K562 (cell line): ENCODE measurements around the gene HEG1.

ENCODE experiments used
- ATF2 ChIP-seq: sonication (generic); formaldehyde crosslinking; IDR thresholded peaks from 2 replicates; pipeline ENCODE4 v1.8.1; 2022; ENCODE audit warnings: missing genetic modification reagents
- CBX1 ChIP-seq: sonication (generic); IDR thresholded peaks from 2 replicates; pipeline ENCODE4 v1.6.1; 2016; ENCODE audit warnings: antibody characterized with exemption, low read depth, mild to moderate bottlenecking
- POLR3G ChIP-seq: IDR thresholded peaks from 2 replicates; pipeline ENCODE4 v1.6.1; 2011; ENCODE audit not compliant: insufficient read length, insufficient replicate concordance; ENCODE audit errors: extremely low read depth
- TBL1XR1 ChIP-seq, 2 experiments: IDR thresholded peaks; 2 replicates each; pipeline ENCODE4 v1.6.1; 2012; ENCODE audit warnings: improper control_type of control experiment in 2 of 2, low read length in 2 of 2, mild to moderate bottlenecking in 1 of 2
- ZEB2 ChIP-seq: fragments of 450-650 bp; IDR thresholded peaks from 2 replicates; pipeline ENCODE4 v1.6.1; 2016
- ZNF76 ChIP-seq: fragments of 250-450 bp; sonication (Bioruptor Pico); IDR thresholded peaks from 2 replicates; pipeline ENCODE4 v1.4.0; 2020; ENCODE audit warnings: mild to moderate bottlenecking, moderate library complexity, borderline replicate concordance
- TF ChIP-seq, protein P1 (sequence below): sonication (generic); formaldehyde crosslinking; IDR thresholded peaks from 2 replicates; pipeline ENCODE4 v1.9.0; 2022; ENCODE audit warnings: mild to moderate bottlenecking, missing genetic modification reagents
- TF ChIP-seq, protein P2 (sequence below), 3 experiments: IDR thresholded peaks in 2 of 3; conservative IDR thresholded peaks in 1 of 3; 2 replicates each; pipeline ENCODE4 v1.5.1; 2011 to 2012; ENCODE audit warnings: low read length in 3 of 3, mild to moderate bottlenecking in 3 of 3, control low read depth in 2 of 3, improper control_type of control experiment in 1 of 3, inconsistent platforms in 1 of 3, low read depth in 1 of 3, mixed read lengths in 1 of 3, moderate library complexity in 1 of 3; ENCODE audit not compliant: insufficient read depth in 2 of 3
- TF ChIP-seq, protein P3 (sequence below): sonication (generic); formaldehyde crosslinking; IDR thresholded peaks from 2 replicates; pipeline ENCODE4 v1.9.0; 2022; ENCODE audit warnings: mild to moderate bottlenecking, missing genetic modification reagents

DNA sequence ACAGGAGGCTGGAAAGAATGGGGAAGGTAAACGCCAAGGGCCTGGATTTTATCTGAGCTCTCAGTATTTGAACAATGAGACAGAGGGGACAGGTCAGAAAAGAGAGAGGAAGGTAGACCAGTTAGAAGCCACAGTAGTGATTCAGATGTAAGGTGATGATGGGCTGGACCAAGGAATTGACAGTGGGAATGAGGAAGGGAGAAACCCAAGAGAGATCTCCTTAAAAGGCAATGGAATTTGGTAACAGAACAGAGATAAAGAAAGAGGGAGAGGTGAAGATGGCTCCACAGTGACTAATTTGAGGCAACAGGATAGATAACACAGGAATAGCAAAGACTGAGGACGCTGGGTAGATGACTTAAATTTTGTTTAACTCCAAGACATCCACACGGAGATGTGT is 11.4 kb upstream of the HEG1 start:
- TF ChIP-seq, protein P1, sequence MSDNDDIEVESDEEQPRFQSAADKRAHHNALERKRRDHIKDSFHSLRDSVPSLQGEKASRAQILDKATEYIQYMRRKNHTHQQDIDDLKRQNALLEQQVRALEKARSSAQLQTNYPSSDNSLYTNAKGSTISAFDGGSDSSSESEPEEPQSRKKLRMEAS (CRISPR knock-in tag) = no peak
- TF ChIP-seq POLR3G = no peak
- TF ChIP-seq ZNF76 = no peak
- TF ChIP-seq ZEB2 = no peak
- TF ChIP-seq, protein P2, sequence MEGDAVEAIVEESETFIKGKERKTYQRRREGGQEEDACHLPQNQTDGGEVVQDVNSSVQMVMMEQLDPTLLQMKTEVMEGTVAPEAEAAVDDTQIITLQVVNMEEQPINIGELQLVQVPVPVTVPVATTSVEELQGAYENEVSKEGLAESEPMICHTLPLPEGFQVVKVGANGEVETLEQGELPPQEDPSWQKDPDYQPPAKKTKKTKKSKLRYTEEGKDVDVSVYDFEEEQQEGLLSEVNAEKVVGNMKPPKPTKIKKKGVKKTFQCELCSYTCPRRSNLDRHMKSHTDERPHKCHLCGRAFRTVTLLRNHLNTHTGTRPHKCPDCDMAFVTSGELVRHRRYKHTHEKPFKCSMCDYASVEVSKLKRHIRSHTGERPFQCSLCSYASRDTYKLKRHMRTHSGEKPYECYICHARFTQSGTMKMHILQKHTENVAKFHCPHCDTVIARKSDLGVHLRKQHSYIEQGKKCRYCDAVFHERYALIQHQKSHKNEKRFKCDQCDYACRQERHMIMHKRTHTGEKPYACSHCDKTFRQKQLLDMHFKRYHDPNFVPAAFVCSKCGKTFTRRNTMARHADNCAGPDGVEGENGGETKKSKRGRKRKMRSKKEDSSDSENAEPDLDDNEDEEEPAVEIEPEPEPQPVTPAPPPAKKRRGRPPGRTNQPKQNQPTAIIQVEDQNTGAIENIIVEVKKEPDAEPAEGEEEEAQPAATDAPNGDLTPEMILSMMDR (IDR thresholded peaks at IDR 0.05 in 2 of 3, conservative IDR thresholded peaks at IDR 0.05 in 1 of 3; ENCODE audit: insufficient read depth in 2 of 3, low read depth in 1 of 3, low read length in 3 of 3) = no peak
- TF ChIP-seq TBL1XR1 (IDR thresholded peaks at IDR 0.05; ENCODE audit: low read length in 2 of 2) = no peak
- TF ChIP-seq, protein P3, sequence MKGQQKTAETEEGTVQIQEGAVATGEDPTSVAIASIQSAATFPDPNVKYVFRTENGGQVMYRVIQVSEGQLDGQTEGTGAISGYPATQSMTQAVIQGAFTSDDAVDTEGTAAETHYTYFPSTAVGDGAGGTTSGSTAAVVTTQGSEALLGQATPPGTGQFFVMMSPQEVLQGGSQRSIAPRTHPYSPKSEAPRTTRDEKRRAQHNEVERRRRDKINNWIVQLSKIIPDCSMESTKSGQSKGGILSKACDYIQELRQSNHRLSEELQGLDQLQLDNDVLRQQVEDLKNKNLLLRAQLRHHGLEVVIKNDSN = no peak
- no peak for TF ChIP-seq CBX1
- no peak for TF ChIP-seq ATF2 (CRISPR knock-in tag)
